ENCODE results near the gene CEP295NL.
A peak's percentile ranks its signal among the peaks of the same experiment; 100 is the strongest.

Gene CEP295NL

DNA sequence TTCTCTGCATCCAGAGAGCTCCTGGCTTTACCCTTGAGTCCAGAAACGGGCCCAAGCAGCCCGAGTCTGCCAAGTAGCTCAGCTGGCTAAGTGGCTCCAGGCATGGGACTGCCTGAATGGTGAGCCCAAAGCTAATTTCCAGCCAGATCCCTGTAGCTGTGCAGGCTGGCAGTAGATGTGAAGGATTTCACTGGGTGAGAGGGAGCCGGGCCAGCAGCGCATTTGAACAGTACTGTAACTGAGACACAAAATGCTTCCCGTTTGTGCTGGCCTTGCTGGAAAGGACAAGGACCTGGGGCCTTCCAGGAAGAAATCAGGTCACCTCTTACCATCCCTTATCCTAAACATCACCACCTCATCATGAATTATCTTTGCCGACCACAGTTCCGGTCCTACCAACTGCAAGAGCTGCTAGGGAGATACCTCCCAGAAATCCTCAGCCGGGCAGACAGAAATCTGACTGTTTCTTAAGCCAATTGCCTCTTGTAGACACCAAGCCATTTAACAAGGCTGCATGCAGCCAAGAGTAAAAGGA lies 18.5 kb upstream of the CEP295NL start:
- Histone ChIP-seq H2AK5ac (ENCODE audit: low read length, severe bottlenecking) (peak overlapping the region; percentile 56), H2BK5ac (ENCODE audit: low read depth, low read length, poor library complexity, severe bottlenecking) (no peak overlapping the region), H3K27ac (ENCODE audit: low read length, poor library complexity, severe bottlenecking) (peak overlapping the region; percentile 10), H3K23ac (ENCODE audit: low read length in 2 of 2) (peak overlapping the region in 1 of 2 experiments; percentile 29), H3K14ac (ENCODE audit: low read length in 2 of 2) (no peak overlapping the region), H3K36me3 (ENCODE audit: control insufficient read depth in 1 of 2, insufficient read depth in 2 of 2, low read depth in 1 of 2, low read length in 2 of 2) (peaks cover 7 to 27% of the 10 kb centered on the region in 2 experiments), H3K79me1 (replicated peaks; ENCODE audit: low read length, poor library complexity, severe bottlenecking) (peaks cover 3% of the 10 kb centered on the region), H2AFZ (ENCODE audit: low read depth, low read length) (no peak overlapping the region), H2BK15ac (ENCODE audit: low read depth, poor library complexity, severe bottlenecking) (no peak overlapping the region), H4K91ac (ENCODE audit: low read length) (no peak overlapping the region), H2BK120ac (ENCODE audit: low read depth, low read length) (no peak overlapping the region), H4K8ac (ENCODE audit: low read length) (no peak overlapping the region), H3K9me3 (ENCODE audit: control insufficient read depth, low read length) (no peaks in the 10 kb centered on the region), H3K4me2 (ENCODE audit: low read length, poor library complexity, severe bottlenecking) (no peak overlapping the region), H3K18ac (ENCODE audit: low read depth in 1 of 2, low read length in 2 of 2) (no peak overlapping the region), H2BK12ac (ENCODE audit: low read length in 2 of 2) (no peak overlapping the region), H3K4me1 (ENCODE audit: control insufficient read depth, insufficient read depth, low read depth, low read length) (peaks cover 51% of the 10 kb centered on the region), H3K27me3 (ENCODE audit: control insufficient read depth in 1 of 2, insufficient read depth in 1 of 2, low read length in 2 of 2) (no peaks in the 10 kb centered on the region), H3K4me3 (ENCODE audit: insufficient read depth in 1 of 2, low read depth in 1 of 2, low read length in 2 of 2) (peak overlapping the region in 1 of 2 experiments; percentile 98), H3K4ac (ENCODE audit: low read depth in 1 of 2, low read length in 2 of 2) (no peak overlapping the region), H3K9ac (ENCODE audit: low read length) (peak overlapping the region; percentile 95)
- no peak for DNase-seq
- WGBS, result 96% methylated on average over 8 of the region's 8 CpGs

DNA sequence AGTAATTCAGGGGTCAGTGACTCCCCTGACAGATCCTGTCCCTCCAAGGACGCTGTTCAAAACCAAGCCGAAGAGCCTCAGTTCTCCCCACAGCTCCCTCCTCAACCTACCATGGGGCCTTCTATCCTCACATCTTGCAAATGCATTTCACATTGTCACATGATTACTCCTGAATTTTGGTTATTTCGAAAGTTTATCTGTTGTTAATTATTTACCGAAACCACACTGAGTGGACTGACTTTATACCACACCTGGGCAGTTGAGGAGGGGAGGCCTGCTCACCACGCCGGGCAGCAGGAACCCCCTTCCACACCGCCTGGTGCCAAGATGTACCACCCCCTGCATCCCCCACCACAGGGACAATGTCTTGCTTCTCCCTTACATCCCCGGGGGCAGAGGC lies 17.5 kb upstream of the CEP295NL start:
- H3K9ac ChIP-seq (ENCODE audit: low read length), result peak overlapping the region; percentile 95
- H3K14ac ChIP-seq (ENCODE audit: low read length in 2 of 2), result no peak overlapping the region
- peaks cover 8% of the 10 kb centered on the region for H3K79me1 ChIP-seq (replicated peaks; ENCODE audit: low read length, poor library complexity, severe bottlenecking)
- H3K4me3 ChIP-seq (ENCODE audit: insufficient read depth in 1 of 2, low read depth in 1 of 2, low read length in 2 of 2), result peak overlapping the region in 1 of 2 experiments; percentile 98
- no peaks in the 10 kb centered on the region for H3K27me3 ChIP-seq (ENCODE audit: control insufficient read depth in 1 of 2, insufficient read depth in 1 of 2, low read length in 2 of 2)
- no peak overlapping the region for H2BK5ac ChIP-seq (ENCODE audit: low read depth, low read length, poor library complexity, severe bottlenecking)
- no peak overlapping the region for H2BK120ac ChIP-seq (ENCODE audit: low read depth, low read length)
- H4K8ac ChIP-seq (ENCODE audit: low read length), result no peak overlapping the region
- H3K4me1 ChIP-seq (ENCODE audit: control insufficient read depth, insufficient read depth, low read depth, low read length), result peaks cover 55% of the 10 kb centered on the region
- peak overlapping the region; percentile 8 for H3K27ac ChIP-seq (ENCODE audit: low read length, poor library complexity, severe bottlenecking)
- no peak overlapping the region for H3K4ac ChIP-seq (ENCODE audit: low read depth in 1 of 2, low read length in 2 of 2)
- no peak overlapping the region for H2BK12ac ChIP-seq (ENCODE audit: low read length in 2 of 2)
- H3K9me3 ChIP-seq (ENCODE audit: control insufficient read depth, low read length), result no peaks in the 10 kb centered on the region
- no peak overlapping the region for H3K18ac ChIP-seq (ENCODE audit: low read depth in 1 of 2, low read length in 2 of 2)
- DNase-seq, result no peak
- no peak overlapping the region for H4K91ac ChIP-seq (ENCODE audit: low read length)
- H2AFZ ChIP-seq (ENCODE audit: low read depth, low read length), result no peak overlapping the region
- 97% methylated on average over 8 of the region's 8 CpGs for WGBS
- peaks cover 7 to 27% of the 10 kb centered on the region in 2 experiments for H3K36me3 ChIP-seq (ENCODE audit: control insufficient read depth in 1 of 2, insufficient read depth in 2 of 2, low read depth in 1 of 2, low read length in 2 of 2)
- H2AK5ac ChIP-seq (ENCODE audit: low read length, severe bottlenecking), result peak overlapping the region; percentile 19
- H3K4me2 ChIP-seq (ENCODE audit: low read length, poor library complexity, severe bottlenecking), result peak overlapping the region; percentile 13
- no peak overlapping the region for H3K23ac ChIP-seq (ENCODE audit: low read length in 2 of 2)
- no peak overlapping the region for H2BK15ac ChIP-seq (ENCODE audit: low read depth, poor library complexity, severe bottlenecking)

DNA sequence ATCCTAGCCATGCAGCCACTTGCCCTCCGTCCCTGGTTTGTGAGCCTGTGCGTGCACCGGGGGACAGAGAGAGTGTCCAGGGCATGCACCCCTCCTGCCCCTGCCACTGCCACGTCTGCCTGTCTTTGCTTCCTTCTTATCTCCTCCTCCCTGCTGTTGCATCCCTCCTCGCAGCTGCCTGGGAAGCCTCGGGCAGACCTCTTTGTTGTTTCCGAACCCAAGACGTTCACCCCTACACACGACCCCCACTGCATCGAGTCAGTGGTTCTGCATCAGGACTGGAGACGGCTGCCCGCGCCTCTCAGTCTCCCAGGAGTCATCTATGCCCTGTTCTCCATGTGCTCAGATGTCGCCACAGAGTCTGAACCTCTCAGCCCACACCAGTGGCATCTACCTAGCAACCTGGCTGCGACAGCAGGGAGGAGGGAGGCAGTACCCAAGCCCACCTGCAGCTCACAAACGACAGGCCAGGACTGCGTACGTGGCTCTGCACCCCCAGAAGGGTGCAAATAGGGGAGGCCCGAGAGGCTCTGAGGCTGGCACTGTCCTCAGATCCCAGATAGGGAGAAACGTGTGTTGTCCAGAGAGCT lies 17.0 kb upstream of the CEP295NL start:
- H3K18ac ChIP-seq (ENCODE audit: low read depth in 1 of 2, low read length in 2 of 2), result no peak overlapping the region

DNA sequence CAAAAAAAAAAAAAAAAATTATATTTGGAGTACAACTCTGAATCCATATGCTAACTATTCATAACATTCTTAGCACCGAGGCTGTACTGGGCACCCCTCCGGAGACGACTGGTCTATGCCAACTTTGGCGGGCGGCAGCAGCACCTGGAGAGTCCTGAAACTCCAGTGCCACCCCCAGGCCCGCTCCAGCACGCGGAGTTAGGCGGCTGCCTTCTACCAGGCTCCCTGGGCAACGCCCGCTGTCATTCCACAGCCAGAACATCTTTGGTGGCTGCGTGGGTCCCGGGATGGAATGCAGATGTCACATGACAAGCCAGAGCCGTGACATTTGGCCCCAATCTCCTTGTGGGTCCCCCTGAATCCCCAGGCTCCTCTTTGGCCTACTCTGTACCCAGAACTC lies 16.0 kb upstream of the CEP295NL start:
- H2BK5ac ChIP-seq (ENCODE audit: low read depth, low read length, poor library complexity, severe bottlenecking), result no peak overlapping the region
- peaks cover 8% of the 10 kb centered on the region for H3K79me1 ChIP-seq (replicated peaks; ENCODE audit: low read length, poor library complexity, severe bottlenecking)
- H2BK15ac ChIP-seq (ENCODE audit: low read depth, poor library complexity, severe bottlenecking), result no peak overlapping the region
- H2AFZ ChIP-seq (ENCODE audit: low read depth, low read length), result no peak overlapping the region
- H3K4me1 ChIP-seq (ENCODE audit: control insufficient read depth, insufficient read depth, low read depth, low read length), result peaks cover 55% of the 10 kb centered on the region
- no peaks in the 10 kb centered on the region for H3K9me3 ChIP-seq (ENCODE audit: control insufficient read depth, low read length)
- H3K4me2 ChIP-seq (ENCODE audit: low read length, poor library complexity, severe bottlenecking), result no peak overlapping the region
- H2AK5ac ChIP-seq (ENCODE audit: low read length, severe bottlenecking), result no peak overlapping the region
- H4K8ac ChIP-seq (ENCODE audit: low read length), result no peak overlapping the region
- 93% methylated on average over 14 of the region's 14 CpGs for WGBS
- H3K36me3 ChIP-seq (ENCODE audit: control insufficient read depth in 1 of 2, insufficient read depth in 2 of 2, low read depth in 1 of 2, low read length in 2 of 2), result peaks cover 7 to 27% of the 10 kb centered on the region in 2 experiments
- H3K4ac ChIP-seq (ENCODE audit: low read depth in 1 of 2, low read length in 2 of 2), result no peak overlapping the region
- no peak overlapping the region for H3K14ac ChIP-seq (ENCODE audit: low read length in 2 of 2)
- no peak overlapping the region for H3K4me3 ChIP-seq (ENCODE audit: insufficient read depth in 1 of 2, low read depth in 1 of 2, low read length in 2 of 2)
- H3K27ac ChIP-seq (ENCODE audit: low read length, poor library complexity, severe bottlenecking), result no peak overlapping the region
- no peak overlapping the region for H3K23ac ChIP-seq (ENCODE audit: low read length in 2 of 2)
- no peak overlapping the region for H2BK120ac ChIP-seq (ENCODE audit: low read depth, low read length)
- H3K27me3 ChIP-seq (ENCODE audit: control insufficient read depth in 1 of 2, insufficient read depth in 1 of 2, low read length in 2 of 2), result no peaks in the 10 kb centered on the region
- no peak for DNase-seq
- no peak overlapping the region for H2BK12ac ChIP-seq (ENCODE audit: low read length in 2 of 2)
- no peak overlapping the region for H3K9ac ChIP-seq (ENCODE audit: low read length)
- H4K91ac ChIP-seq (ENCODE audit: low read length), result no peak overlapping the region
- no peak overlapping the region for H3K18ac ChIP-seq (ENCODE audit: low read depth in 1 of 2, low read length in 2 of 2)

More for the DNA sequence above, 17.0 kb upstream of the CEP295NL start:
- no peak overlapping the region for H2BK15ac ChIP-seq (ENCODE audit: low read depth, poor library complexity, severe bottlenecking)
- peak overlapping the region; percentile 19 for H2AK5ac ChIP-seq (ENCODE audit: low read length, severe bottlenecking)
- H3K14ac ChIP-seq (ENCODE audit: low read length in 2 of 2), result no peak overlapping the region
- H2BK5ac ChIP-seq (ENCODE audit: low read depth, low read length, poor library complexity, severe bottlenecking), result no peak overlapping the region
- no peaks in the 10 kb centered on the region for H3K27me3 ChIP-seq (ENCODE audit: control insufficient read depth in 1 of 2, insufficient read depth in 1 of 2, low read length in 2 of 2)
- H2AFZ ChIP-seq (ENCODE audit: low read depth, low read length), result no peak overlapping the region
- H3K9ac ChIP-seq (ENCODE audit: low read length), result peak overlapping the region; percentile 95
- peak overlapping the region; percentile 54 for H4K91ac ChIP-seq (ENCODE audit: low read length)
- H2BK12ac ChIP-seq (ENCODE audit: low read length in 2 of 2), result no peak overlapping the region
- no peak overlapping the region for H3K4me2 ChIP-seq (ENCODE audit: low read length, poor library complexity, severe bottlenecking)
- no peak for DNase-seq
- H3K79me1 ChIP-seq (replicated peaks; ENCODE audit: low read length, poor library complexity, severe bottlenecking), result peaks cover 8% of the 10 kb centered on the region
- no peak overlapping the region for H3K4ac ChIP-seq (ENCODE audit: low read depth in 1 of 2, low read length in 2 of 2)
- peak overlapping the region in 1 of 2 experiments; percentile 98 for H3K4me3 ChIP-seq (ENCODE audit: insufficient read depth in 1 of 2, low read depth in 1 of 2, low read length in 2 of 2)
- peaks cover 7 to 27% of the 10 kb centered on the region in 2 experiments for H3K36me3 ChIP-seq (ENCODE audit: control insufficient read depth in 1 of 2, insufficient read depth in 2 of 2, low read depth in 1 of 2, low read length in 2 of 2)
- H3K23ac ChIP-seq (ENCODE audit: low read length in 2 of 2), result no peak overlapping the region
- peak overlapping the region; percentile 8 for H3K27ac ChIP-seq (ENCODE audit: low read length, poor library complexity, severe bottlenecking)
- no peak overlapping the region for H2BK120ac ChIP-seq (ENCODE audit: low read depth, low read length)
- peaks cover 55% of the 10 kb centered on the region for H3K4me1 ChIP-seq (ENCODE audit: control insufficient read depth, insufficient read depth, low read depth, low read length)
- H4K8ac ChIP-seq (ENCODE audit: low read length), result peak overlapping the region; percentile 45
- no peaks in the 10 kb centered on the region for H3K9me3 ChIP-seq (ENCODE audit: control insufficient read depth, low read length)
- WGBS, result 88% methylated on average over 20 of the region's 20 CpGs
